K562 (cell line): ENCODE data around the gene SSU72. TPM values are rescaled to one million over a fixed set of nuclear protein-coding genes. Genes with fewer than 3 reads are reported as not detected.

Experiments used
- ASH1L ChIP-seq: fragments of 450-650 bp; IDR thresholded peaks from 2 replicates; pipeline ENCODE4 v1.6.1; 2018; ENCODE audit warnings: borderline replicate concordance, mild to moderate bottlenecking, low read depth; ENCODE audit not compliant: partially characterized antibody
- CBFA2T3 ChIP-seq: fragments of 450-650 bp; IDR thresholded peaks from 2 replicates; pipeline ENCODE4 v1.6.1; 2017
- CEBPG ChIP-seq, 3 experiments: fragments of 200-800 bp in 1 of 3; sonication (Bioruptor generic) in 1 of 3; sonication (generic) in 1 of 3; formaldehyde crosslinking in 1 of 3; IDR thresholded peaks in 2 of 3; conservative IDR thresholded peaks in 1 of 3; 2 replicates each; pipeline versions ENCODE4 v1.6.1 to v1.8.0; 2016 to 2022; ENCODE audit warnings: missing compliant biosample characterization in 2 of 3, missing genetic modification characterization in 2 of 3, mild to moderate bottlenecking in 1 of 3, missing genetic modification reagents in 1 of 3
- CHD4 ChIP-seq: fragments of 200-600 bp; sonication (generic); IDR thresholded peaks from 3 replicates; pipeline ENCODE4 v1.6.1; 2012; ENCODE audit warnings: low read depth, mild to moderate bottlenecking, mixed read lengths, low read length, inconsistent platforms; ENCODE audit not compliant: insufficient read depth, insufficient replicate concordance, poor library complexity, severe bottlenecking
- CSDE1 ChIP-seq, 2 experiments: fragments of 450-650 bp; IDR thresholded peaks; 2 replicates each; pipeline ENCODE4 v1.6.1; 2016; ENCODE audit warnings: mild to moderate bottlenecking in 1 of 2
- HDAC1 ChIP-seq, 2 experiments: fragments of 450-650 bp; IDR thresholded peaks; 2 replicates each; pipeline ENCODE4 v1.6.1; 2016 to 2017; ENCODE audit warnings: inconsistent platforms in 1 of 2, mild to moderate bottlenecking in 1 of 2, moderate library complexity in 1 of 2
- HDGF ChIP-seq: fragments of 450-650 bp; IDR thresholded peaks from 2 replicates; pipeline ENCODE4 v1.6.1; 2016
- HNRNPK ChIP-seq: fragments of 200-400 bp; formaldehyde crosslinking; IDR thresholded peaks from one replicate; pipeline ENCODE4 v1.6.1; 2018; ENCODE audit warnings: mild to moderate bottlenecking, low read depth, low read length; ENCODE audit not compliant: poor library complexity, severe bottlenecking
- KDM1A ChIP-seq, 2 experiments: fragments of 450-650 bp; IDR thresholded peaks; 2 replicates each; pipeline ENCODE4 v1.6.1; 2016; ENCODE audit warnings: mild to moderate bottlenecking in 2 of 2
- KLF16 ChIP-seq: IDR thresholded peaks from 2 replicates; pipeline ENCODE4 v1.6.1; 2016; ENCODE audit warnings: antibody characterized with exemption
- MCM7 ChIP-seq, 2 experiments: fragments of 450-650 bp; IDR thresholded peaks; 2 replicates each; pipeline ENCODE4 v1.6.1; 2016 to 2018
- MTA2 ChIP-seq: fragments of 450-650 bp; IDR thresholded peaks from 2 replicates; pipeline ENCODE4 v1.6.1; 2016; ENCODE audit warnings: low read depth
- MYC ChIP-seq, 2 experiments: fragments of 250-450 bp in 1 of 2; sonication (Bioruptor Pico) in 1 of 2; IDR thresholded peaks; 2 replicates each; pipeline versions ENCODE4 v1.5.1 to v1.6.1; 2012 to 2021; ENCODE audit warnings: low read depth in 2 of 2, borderline replicate concordance in 1 of 2, improper control_type of control experiment in 1 of 2, low read length in 1 of 2, mild to moderate bottlenecking in 1 of 2, moderate library complexity in 1 of 2
- NCOA1 ChIP-seq: fragments of 450-650 bp; IDR thresholded peaks from 2 replicates; pipeline ENCODE4 v1.6.1; 2016; ENCODE audit warnings: low read depth
- NFIC ChIP-seq: fragments of 450-650 bp; IDR thresholded peaks from 2 replicates; pipeline ENCODE4 v1.6.1; 2017; ENCODE audit warnings: mild to moderate bottlenecking, inconsistent platforms
- NR4A1 ChIP-seq, 2 experiments: fragments of 250-450 bp in 1 of 2; fragments of 450-650 bp in 1 of 2; sonication (Bioruptor Pico) in 1 of 2; IDR thresholded peaks; 2 replicates each; pipeline versions ENCODE4 v1.4.0 to v1.6.1; 2016 to 2020; ENCODE audit warnings: mild to moderate bottlenecking in 2 of 2, missing compliant biosample characterization in 1 of 2, missing genetic modification characterization in 1 of 2, moderate library complexity in 1 of 2
- PML ChIP-seq: IDR thresholded peaks from 2 replicates; pipeline ENCODE4 v1.6.1; 2012; ENCODE audit warnings: low read length, inconsistent platforms
- SIN3B ChIP-seq: fragments of 450-650 bp; IDR thresholded peaks from 2 replicates; pipeline ENCODE4 v1.6.1; 2017; ENCODE audit warnings: low read depth, mild to moderate bottlenecking, moderate library complexity
- SMAD2 ChIP-seq: fragments of 150-350 bp; IDR thresholded peaks from 2 replicates; pipeline ENCODE4 v1.6.1; 2014; ENCODE audit warnings: low read depth, mild to moderate bottlenecking, low read length
- SRSF9 ChIP-seq: fragments of 200-400 bp; formaldehyde crosslinking; IDR thresholded peaks from 2 replicates; pipeline ENCODE4 v1.6.1; 2017; ENCODE audit warnings: low read depth, low read length, borderline replicate concordance
- TGIF2 ChIP-seq: sonication (generic); formaldehyde crosslinking; IDR thresholded peaks from 2 replicates; pipeline ENCODE4 v1.8.1; 2022; ENCODE audit warnings: mild to moderate bottlenecking, missing genetic modification reagents, moderate library complexity
- polyA plus RNA-seq, 8 experiments: library from polyadenylated mRNA; depleted of rRNA in 4 of 8; stranded (reverse) in 5 of 8; unstranded in 3 of 8; fragments of >200 nt; fragmentation: Nextera tagmentation in 2 of 8; fragmentation: Illumina TruSeq in 1 of 8; extraction: Ambion mirVana in 2 of 8; extraction: Trizol in 1 of 8; gene quantifications; 2 replicates each; pipeline versions ENCODE4 v1.2.1 to v1.2.3, GENCODE V29; 2011 to 2014; ENCODE audit warnings: inconsistent platforms in 1 of 8, missing spikeins in 1 of 8
- total RNA-seq, 7 experiments: library from RNA; depleted of rRNA in 6 of 7; stranded (reverse); fragments of >200 nt in 6 of 7; fragmentation: Illumina TruSeq in 2 of 7; extraction: Trizol in 2 of 7; gene quantifications; 2 replicates each; pipeline versions ENCODE4 v1.2.1 to v1.2.3, GENCODE V29; 2011 to 2021; ENCODE audit warnings: low replicate concordance in 1 of 7
- TF ChIP-seq, protein P1 (sequence below): fragments of 450-650 bp; formaldehyde crosslinking; IDR thresholded peaks from 2 replicates; pipeline ENCODE4 v1.4.0; 2022; ENCODE audit warnings: missing genetic modification characterization
- TF ChIP-seq, protein P2 (sequence below): fragments of 450-650 bp; formaldehyde crosslinking; IDR thresholded peaks from 2 replicates; pipeline ENCODE4 v1.4.0; 2022; ENCODE audit warnings: missing genetic modification characterization
- TF ChIP-seq, protein P3 (sequence below): fragments of 250-450 bp; sonication (Bioruptor Pico); IDR thresholded peaks from 2 replicates; pipeline ENCODE4 v1.6.1; 2021; ENCODE audit warnings: mild to moderate bottlenecking

The SSU72 gene
- total and polyA plus RNA-seq, 9 of the 15 experiments (the other 6 are each of a cell fraction or from before 2014, with no cell fraction given) = 70.8 to 201 (median 94.6) TPM

DNA sequence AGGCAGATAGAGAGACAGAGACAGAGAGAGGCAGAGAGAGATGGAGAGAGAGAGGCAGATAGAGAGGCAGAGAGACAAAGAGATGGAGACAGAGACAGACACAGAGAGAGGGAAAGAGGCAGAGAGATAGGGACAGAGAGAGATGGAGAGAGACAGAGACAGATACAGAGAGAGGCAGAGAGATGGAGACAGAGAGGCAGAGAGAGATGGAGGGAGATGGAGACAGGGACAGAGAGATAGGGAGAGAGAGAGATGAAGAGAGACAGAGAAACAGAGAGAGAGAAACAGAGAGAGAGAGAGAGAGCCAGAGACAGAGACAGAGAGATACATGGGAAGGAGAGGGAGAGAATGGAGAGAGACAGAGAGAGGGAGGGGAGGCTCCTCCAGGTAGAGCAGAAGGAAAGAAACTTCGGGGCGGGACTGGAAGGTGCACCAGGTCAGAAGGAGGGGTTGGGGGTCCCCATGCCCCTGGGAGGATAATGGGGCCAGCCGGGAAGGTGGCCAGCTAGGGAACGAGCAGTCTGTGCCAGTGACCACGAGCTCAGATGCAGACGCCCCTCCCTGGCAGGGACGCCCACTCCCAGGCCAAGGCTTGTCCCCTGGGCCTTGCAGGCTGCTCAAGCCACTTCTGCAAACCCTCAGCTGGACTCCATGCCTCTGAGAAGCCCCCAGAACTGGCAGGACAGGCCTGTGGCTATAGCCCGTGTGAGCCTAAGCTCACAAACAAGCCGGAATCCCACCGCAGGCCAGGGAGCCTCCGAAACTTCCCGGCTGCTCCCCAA, 22.0 kb upstream of the SSU72 start (continued):
- TF ChIP-seq, protein P1, sequence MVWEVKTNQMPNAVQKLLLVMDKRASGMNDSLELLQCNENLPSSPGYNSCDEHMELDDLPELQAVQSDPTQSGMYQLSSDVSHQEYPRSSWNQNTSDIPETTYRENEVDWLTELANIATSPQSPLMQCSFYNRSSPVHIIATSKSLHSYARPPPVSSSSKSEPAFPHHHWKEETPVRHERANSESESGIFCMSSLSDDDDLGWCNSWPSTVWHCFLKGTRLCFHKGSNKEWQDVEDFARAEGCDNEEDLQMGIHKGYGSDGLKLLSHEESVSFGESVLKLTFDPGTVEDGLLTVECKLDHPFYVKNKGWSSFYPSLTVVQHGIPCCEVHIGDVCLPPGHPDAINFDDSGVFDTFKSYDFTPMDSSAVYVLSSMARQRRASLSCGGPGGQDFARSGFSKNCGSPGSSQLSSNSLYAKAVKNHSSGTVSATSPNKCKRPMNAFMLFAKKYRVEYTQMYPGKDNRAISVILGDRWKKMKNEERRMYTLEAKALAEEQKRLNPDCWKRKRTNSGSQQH = peak; percentile 92
- TF ChIP-seq HDGF (0 out of 2 replicates have a peak, but pooled peaks have one; percentile 60), MYC (IDR thresholded peaks at IDR 0.05; ENCODE audit: low read depth, low read length) (no peak), MYC (CRISPR knock-in tag; IDR thresholded peaks at IDR 0.05; ENCODE audit: borderline replicate concordance, low read depth) (no peak), NR4A1 (CRISPR knock-in tag; IDR thresholded peaks at IDR 0.05) (no peak), NR4A1 (tag; IDR thresholded peaks at IDR 0.05) (no peak), HDAC1 (IDR thresholded peaks at IDR 0.05) (peak in 1 of 2 experiments; percentile 58; a peak in 1 of 4 replicates), SMAD2 (no peak), NCOA1 (0 out of 2 replicates have a peak, but pooled peaks have one; percentile 21), KDM1A (IDR thresholded peaks at IDR 0.05) (peak in 1 of 2 experiments; percentile 25; a peak in 2 of 4 replicates), HNRNPK (no peak), SIN3B (no peak), MCM7 (IDR thresholded peaks at IDR 0.05) (no peak), CSDE1 (IDR thresholded peaks at IDR 0.05) (peak in 1 of 2 experiments; percentile 67; a peak in 1 of 4 replicates), MTA2 (0 out of 2 replicates have a peak, but pooled peaks have one; percentile 9), PML (no peak), CHD4 (no peak), SRSF9 (no peak), CEBPG (CRISPR knock-in tag; IDR thresholded peaks at IDR 0.05) (no peak), CEBPG (tag; conservative IDR thresholded peaks at IDR 0.05 in 1 of 2, IDR thresholded peaks at IDR 0.05 in 1 of 2) (no peak), CBFA2T3 (no peak), NFIC (no peak), ASH1L (peak; percentile 39), KLF16 (no peak), TGIF2 (CRISPR knock-in tag) (no peak)
- TF ChIP-seq, protein P2, sequence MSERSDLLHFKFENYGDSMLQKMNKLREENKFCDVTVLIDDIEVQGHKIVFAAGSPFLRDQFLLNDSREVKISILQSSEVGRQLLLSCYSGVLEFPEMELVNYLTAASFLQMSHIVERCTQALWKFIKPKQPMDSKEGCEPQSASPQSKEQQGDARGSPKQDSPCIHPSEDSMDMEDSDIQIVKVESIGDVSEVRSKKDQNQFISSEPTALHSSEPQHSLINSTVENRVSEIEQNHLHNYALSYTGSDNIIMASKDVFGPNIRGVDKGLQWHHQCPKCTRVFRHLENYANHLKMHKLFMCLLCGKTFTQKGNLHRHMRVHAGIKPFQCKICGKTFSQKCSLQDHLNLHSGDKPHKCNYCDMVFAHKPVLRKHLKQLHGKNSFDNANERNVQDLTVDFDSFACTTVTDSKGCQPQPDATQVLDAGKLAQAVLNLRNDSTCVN (CRISPR knock-in tag) = peak; percentile 53; the same call in 1 of the 2 replicates
- TF ChIP-seq, protein P3, sequence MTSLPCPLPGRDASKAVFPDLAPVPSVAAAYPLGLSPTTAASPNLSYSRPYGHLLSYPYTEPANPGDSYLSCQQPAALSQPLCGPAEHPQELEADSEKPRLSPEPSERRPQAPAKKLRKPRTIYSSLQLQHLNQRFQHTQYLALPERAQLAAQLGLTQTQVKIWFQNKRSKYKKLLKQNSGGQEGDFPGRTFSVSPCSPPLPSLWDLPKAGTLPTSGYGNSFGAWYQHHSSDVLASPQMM (CRISPR knock-in tag) = no peak
